Measurements from ENCODE around the gene POLD2. TPM values are rescaled to one million over a fixed set of nuclear protein-coding genes. Genes with fewer than 3 reads are reported as not detected.
A peak's percentile ranks its signal among the peaks of the same experiment; 100 is the strongest.

POLD2 gene
- total and polyA plus RNA-seq, 2 of the 13 experiments (the other 11 are each of a cell fraction or from before 2014, with no cell fraction given), result 87.6 to 95.1 TPM

GRCh38 chr7:44097064-44097932 is 26.1 kb downstream of the POLD2 start:
- POLR2A ChIA-PET, result no interaction called here
- WGBS (ENCODE audit: low lambda C conversion rate), result 30% methylated on average over 9 of the region's 9 CpGs
- intact Hi-C loops (cut with micrococcal nuclease; ENCODE audit: unreplicated experiment), result no loop called here

More at GRCh38 chr7:44097064-44097932, 26.1 kb downstream of the POLD2 start:
- ATAC-seq (no peak), FAIRE-seq (no peak), DNase-seq (ENCODE audit: low spot score) (no peak)
- Histone ChIP-seq H3K79me2 (ENCODE audit: insufficient read depth, low read length) (no peaks in the 10 kb centered on the region), H3K27me3 (ENCODE audit: control insufficient read depth in 1 of 2, insufficient read depth in 2 of 2, low read length in 2 of 2) (peaks cover 2 to 4% of the 10 kb centered on the region in 2 experiments; a peak in 1 of 5 replicates), H3K36me3 (replicated peaks in 1 of 2; ENCODE audit: control insufficient read depth in 1 of 2, insufficient read depth in 2 of 2, low read length in 2 of 2) (no peaks in the 10 kb centered on the region), H3K4me3 (replicated peaks in 1 of 3; ENCODE audit: insufficient read depth in 1 of 3, low read depth in 2 of 3, low read length in 3 of 3) (no peak overlapping the region), H3K9me3 (ENCODE audit: low read length) (no peaks in the 10 kb centered on the region), H3K4me1 (ENCODE audit: insufficient read depth, low read length) (peaks cover 66% of the 10 kb centered on the region), H2AFZ (ENCODE audit: low read length) (no peak overlapping the region), H3K27ac (ENCODE audit: extremely low read length, insufficient read depth, low read length) (no peak overlapping the region), H3K4me2 (ENCODE audit: low read depth, low read length) (peak overlapping the region; percentile 9; the same call in 1 of the 2 replicates), H4K20me1 (ENCODE audit: insufficient read depth, low read length) (no peaks in the 10 kb centered on the region), H3K9ac (ENCODE audit: insufficient read depth, low read depth, low read length) (no peak overlapping the region)
- no TSS peak for BruUV-seq (replicated peaks)
- no peak for TF ChIP-seq STAT5B (CRISPR knock-in tag; IDR thresholded peaks at IDR 0.05)
- no peak for TF ChIP-seq XRCC5 (optimal IDR thresholded peaks at IDR 0.05; ENCODE audit: low read length)
- no peak for TF ChIP-seq THAP8 (CRISPR knock-in tag; IDR thresholded peaks at IDR 0.05; ENCODE audit: borderline replicate concordance)
- no peak for TF ChIP-seq ZNF20 (CRISPR knock-in tag; IDR thresholded peaks at IDR 0.05)
- no peak for TF ChIP-seq JDP2 (CRISPR knock-in tag; IDR thresholded peaks at IDR 0.05; ENCODE audit: borderline replicate concordance)
- TF ChIP-seq IRX3 (CRISPR knock-in tag; IDR thresholded peaks at IDR 0.05; ENCODE audit: borderline replicate concordance, low read depth), result no peak
- TF ChIP-seq ZNF543 (CRISPR knock-in tag; IDR thresholded peaks at IDR 0.05), result no peak
- TF ChIP-seq ZNF598 (CRISPR knock-in tag; IDR thresholded peaks at IDR 0.05; ENCODE audit: borderline replicate concordance), result no peak
- TF ChIP-seq GATAD1 (CRISPR knock-in tag; IDR thresholded peaks at IDR 0.05), result no peak
- TF ChIP-seq KMT2B (CRISPR knock-in tag; IDR thresholded peaks at IDR 0.05), result no peak
- TF ChIP-seq SMARCE1 (IDR thresholded peaks at IDR 0.05; ENCODE audit: borderline replicate concordance), result no peak
- TF ChIP-seq NR2C2 (CRISPR knock-in tag; IDR thresholded peaks at IDR 0.05; ENCODE audit: borderline replicate concordance), result no peak
- no peak for TF ChIP-seq ZNF101 (CRISPR knock-in tag; IDR thresholded peaks at IDR 0.05; ENCODE audit: borderline replicate concordance, low read depth)
- no peak for TF ChIP-seq PTBP1 (IDR thresholded peaks at IDR 0.05; ENCODE audit: low read depth, low read length, poor library complexity, severe bottlenecking)
- TF ChIP-seq ZNF747 (CRISPR knock-in tag; IDR thresholded peaks at IDR 0.05; ENCODE audit: borderline replicate concordance), result no peak
- CTCF ChIA-PET (ENCODE audit: low intra/inter-chr PET ratio, low total read pairs), result no interaction called here
- in situ Hi-C loops (cut with HindIII; ENCODE audit: extremely low pct_ligation_motif_present, low pct_unique_long_range_greater_than_20kb), result no loop called here
